Measurements from ENCODE around the gene TBX18. TPM values are rescaled to one million over a fixed set of nuclear protein-coding genes. Genes with fewer than 3 reads are reported as not detected.

The TBX18 gene
- total RNA-seq, 1 donor: 64.1 TPM

- Histone ChIP-seq H3K4me1 (ENCODE audit: insufficient read depth, low read length) (no peaks in the 10 kb centered on the region), H3K9me3 (ENCODE audit: low read depth, low read length) (no peaks in the 10 kb centered on the region), H4K20me1 (ENCODE audit: insufficient read depth, low read length) (no peaks in the 10 kb centered on the region), H2AFZ (ENCODE audit: low read length) (no peak overlapping the region), H3K27me3 (ENCODE audit: insufficient read depth, low read length) (no peaks in the 10 kb centered on the region), H3K27ac (ENCODE audit: low read depth, low read length) (no peak overlapping the region), H3K4me3 (ENCODE audit: insufficient read depth, low read length) (no peak overlapping the region), H3K4me2 (ENCODE audit: insufficient read depth, low read length) (no peak overlapping the region), H3K36me3 (ENCODE audit: insufficient read depth, low read length) (no peaks in the 10 kb centered on the region), H3K79me2 (ENCODE audit: insufficient read depth, low read length) (no peaks in the 10 kb centered on the region)
- no peak for TF ChIP-seq CTCF (IDR thresholded peaks at IDR 0.05; ENCODE audit: extremely low read depth, low read depth, low read length)
- DNase-seq (ENCODE audit: insufficient read length, low spot score, missing footprints): no peak
Observed at GRCh38 chr6:84685983-84686584, 78.3 kb downstream of the TBX18 start.

GRCh38 chr6:84681693-84682326 is 82.6 kb downstream of the TBX18 start:
- no peak overlapping the region for H2AFZ ChIP-seq (ENCODE audit: low read length)
- H3K4me1 ChIP-seq (ENCODE audit: insufficient read depth, low read length): no peaks in the 10 kb centered on the region
- no peak for DNase-seq (ENCODE audit: insufficient read length, low spot score, missing footprints)
- no peak overlapping the region for H3K4me3 ChIP-seq (ENCODE audit: insufficient read depth, low read length)
- no peak overlapping the region for H3K4me2 ChIP-seq (ENCODE audit: insufficient read depth, low read length)
- H3K9me3 ChIP-seq (ENCODE audit: low read depth, low read length): no peaks in the 10 kb centered on the region
- no peak overlapping the region for H3K27ac ChIP-seq (ENCODE audit: low read depth, low read length)
- no peaks in the 10 kb centered on the region for H3K79me2 ChIP-seq (ENCODE audit: insufficient read depth, low read length)
- H3K27me3 ChIP-seq (ENCODE audit: insufficient read depth, low read length): no peaks in the 10 kb centered on the region
- H3K36me3 ChIP-seq (ENCODE audit: insufficient read depth, low read length): no peaks in the 10 kb centered on the region
- no peak for TF ChIP-seq CTCF (IDR thresholded peaks at IDR 0.05; ENCODE audit: extremely low read depth, low read depth, low read length)
- H4K20me1 ChIP-seq (ENCODE audit: insufficient read depth, low read length): no peaks in the 10 kb centered on the region

- H3K4me2 ChIP-seq (ENCODE audit: insufficient read depth, low read length): no peak overlapping the region
- H3K27ac ChIP-seq (ENCODE audit: low read depth, low read length): no peak overlapping the region
- TF ChIP-seq CTCF (IDR thresholded peaks at IDR 0.05; ENCODE audit: extremely low read depth, low read depth, low read length): no peak
- no peak for DNase-seq (ENCODE audit: insufficient read length, low spot score, missing footprints)
- H3K36me3 ChIP-seq (ENCODE audit: insufficient read depth, low read length): no peaks in the 10 kb centered on the region
- no peaks in the 10 kb centered on the region for H4K20me1 ChIP-seq (ENCODE audit: insufficient read depth, low read length)
- no peaks in the 10 kb centered on the region for H3K9me3 ChIP-seq (ENCODE audit: low read depth, low read length)
- H3K4me1 ChIP-seq (ENCODE audit: insufficient read depth, low read length): no peaks in the 10 kb centered on the region
- no peaks in the 10 kb centered on the region for H3K27me3 ChIP-seq (ENCODE audit: insufficient read depth, low read length)
- H2AFZ ChIP-seq (ENCODE audit: low read length): no peak overlapping the region
- H3K79me2 ChIP-seq (ENCODE audit: insufficient read depth, low read length): no peaks in the 10 kb centered on the region
- no peak overlapping the region for H3K4me3 ChIP-seq (ENCODE audit: insufficient read depth, low read length)
Observed at GRCh38 chr6:84675651-84676050, 88.7 kb downstream of the TBX18 start.

GRCh38 chr6:84674395-84674794 is 90.0 kb downstream of the TBX18 start:
- TF ChIP-seq CTCF (IDR thresholded peaks at IDR 0.05; ENCODE audit: extremely low read depth, low read depth, low read length): no peak
- DNase-seq (ENCODE audit: insufficient read length, low spot score, missing footprints): no peak
- no peaks in the 10 kb centered on the region for H3K9me3 ChIP-seq (ENCODE audit: low read depth, low read length)
- H3K79me2 ChIP-seq (ENCODE audit: insufficient read depth, low read length): no peaks in the 10 kb centered on the region
- no peak overlapping the region for H2AFZ ChIP-seq (ENCODE audit: low read length)
- no peak overlapping the region for H3K27ac ChIP-seq (ENCODE audit: low read depth, low read length)
- no peaks in the 10 kb centered on the region for H3K36me3 ChIP-seq (ENCODE audit: insufficient read depth, low read length)
- H3K27me3 ChIP-seq (ENCODE audit: insufficient read depth, low read length): no peaks in the 10 kb centered on the region
- no peak overlapping the region for H3K4me2 ChIP-seq (ENCODE audit: insufficient read depth, low read length)
- H3K4me1 ChIP-seq (ENCODE audit: insufficient read depth, low read length): no peaks in the 10 kb centered on the region
- H4K20me1 ChIP-seq (ENCODE audit: insufficient read depth, low read length): no peaks in the 10 kb centered on the region
- no peak overlapping the region for H3K4me3 ChIP-seq (ENCODE audit: insufficient read depth, low read length)

Data from osteoblast (primary cell).